Measurements from ENCODE around the gene PKD1. TPM values are rescaled to one million over a fixed set of nuclear protein-coding genes. Genes with fewer than 3 reads are reported as not detected.

The PKD1 gene
- total RNA-seq, 2 experiments from 2014 or later, result 63.3 to 68.9 TPM

GRCh38 chr16:2072926-2073325 lies 62.8 kb downstream of the PKD1 start:
- Mint-ChIP-seq H3K36me3 (ENCODE audit: low read depth) (peaks cover 13% of the 10 kb centered on the region), H3K4me3 (no peak overlapping the region), H3K27ac (no peak overlapping the region), H3K9me3 (no peaks in the 10 kb centered on the region), H3K4me1 (ENCODE audit: low read depth) (no peaks in the 10 kb centered on the region), H3K27me3 (ENCODE audit: low read depth) (no peaks in the 10 kb centered on the region)
- intact Hi-C loops (cut with micrococcal nuclease), result no loop called here
- CTCF ChIA-PET, result no interaction called here
- no peak for DNase-seq

DNA sequence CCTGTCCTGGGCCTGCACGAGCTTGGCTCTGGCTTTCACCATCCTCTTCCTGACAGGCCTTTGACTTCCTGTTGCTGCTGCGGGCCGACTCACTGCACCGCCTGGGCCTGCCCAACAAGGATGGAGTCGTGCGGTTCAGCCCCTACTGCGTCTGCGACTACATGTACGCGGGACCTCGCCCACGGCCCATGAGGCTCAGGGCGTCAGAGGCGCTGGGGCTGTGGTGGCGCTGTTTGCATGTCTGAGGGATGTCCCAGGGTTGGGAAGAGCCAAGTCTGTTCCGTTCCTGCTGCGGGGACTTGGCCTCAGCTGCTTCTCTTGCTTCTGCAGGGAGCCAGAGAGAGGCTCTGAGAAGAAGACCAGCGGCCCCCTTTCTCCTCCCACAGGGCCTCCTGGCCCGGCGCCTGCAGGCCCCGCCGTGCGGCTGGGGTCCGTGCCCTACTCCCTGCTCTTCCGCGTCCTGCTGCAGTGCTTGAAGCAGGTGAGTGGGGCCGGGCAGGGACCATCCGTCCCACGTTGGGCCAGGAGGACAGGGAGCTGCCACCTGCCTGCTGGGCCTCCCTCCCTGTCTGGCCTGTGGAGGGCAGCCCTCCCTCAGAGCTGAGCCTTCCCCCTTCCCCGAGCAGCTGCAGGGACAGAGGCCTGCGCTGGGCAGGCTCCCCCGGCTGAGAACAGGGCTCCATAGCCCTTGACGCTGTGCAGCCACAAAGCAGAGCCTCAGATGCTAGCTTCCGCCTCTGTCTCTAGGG lies 64.1 kb downstream of the PKD1 start:
- no peak for DNase-seq
- Mint-ChIP-seq H3K4me3 (no peak overlapping the region), H3K27ac (no peak overlapping the region), H3K9me3 (no peaks in the 10 kb centered on the region), H3K36me3 (ENCODE audit: low read depth) (peaks cover 13% of the 10 kb centered on the region), H3K4me1 (ENCODE audit: low read depth) (no peaks in the 10 kb centered on the region), H3K27me3 (ENCODE audit: low read depth) (no peaks in the 10 kb centered on the region)
- CTCF ChIA-PET, result interaction anchor here (0.8 kb wide), 1 partner anchor 11 kb away, joined by 4 read pairs; no protein-coding TSS in a partner anchor
- intact Hi-C loops (cut with micrococcal nuclease), result no loop called here

- peaks cover 18% of the 10 kb centered on the region for H3K36me3 Mint-ChIP-seq (ENCODE audit: low read depth)
- CTCF ChIA-PET, result interaction anchor here (0.7 to 0.8 kb wide), 2 partner anchors 10 to 66 kb away, joined by 3 to 4 read pairs; no protein-coding TSS in a partner anchor
- no peak overlapping the region for H3K4me3 Mint-ChIP-seq
Observed at GRCh38 chr16:2070576-2071453, 64.9 kb downstream of the PKD1 start.

GRCh38 chr16:2066139-2066538 lies 69.6 kb downstream of the PKD1 start:
- Mint-ChIP-seq H3K27me3 (ENCODE audit: low read depth) (no peaks in the 10 kb centered on the region), H3K36me3 (ENCODE audit: low read depth) (peaks cover 21% of the 10 kb centered on the region), H3K27ac (no peak overlapping the region), H3K4me1 (ENCODE audit: low read depth) (peaks cover 1% of the 10 kb centered on the region), H3K9me3 (no peaks in the 10 kb centered on the region), H3K4me3 (no peak overlapping the region)
- intact Hi-C loops (cut with micrococcal nuclease), result no loop called here
- no peak for DNase-seq
- CTCF ChIA-PET, result interaction anchor here (1.4 kb wide), 1 partner anchor 43 kb away, joined by 3 read pairs; no protein-coding TSS in a partner anchor

More at GRCh38 chr16:2070576-2071453, 64.9 kb downstream of the PKD1 start:
- Mint-ChIP-seq H3K27me3 (ENCODE audit: low read depth) (no peaks in the 10 kb centered on the region), H3K9me3 (no peaks in the 10 kb centered on the region), H3K27ac (no peak overlapping the region), H3K4me1 (ENCODE audit: low read depth) (peaks cover 1% of the 10 kb centered on the region)
- DNase-seq, result no peak
- intact Hi-C loops (cut with micrococcal nuclease), result no loop called here

DNA sequence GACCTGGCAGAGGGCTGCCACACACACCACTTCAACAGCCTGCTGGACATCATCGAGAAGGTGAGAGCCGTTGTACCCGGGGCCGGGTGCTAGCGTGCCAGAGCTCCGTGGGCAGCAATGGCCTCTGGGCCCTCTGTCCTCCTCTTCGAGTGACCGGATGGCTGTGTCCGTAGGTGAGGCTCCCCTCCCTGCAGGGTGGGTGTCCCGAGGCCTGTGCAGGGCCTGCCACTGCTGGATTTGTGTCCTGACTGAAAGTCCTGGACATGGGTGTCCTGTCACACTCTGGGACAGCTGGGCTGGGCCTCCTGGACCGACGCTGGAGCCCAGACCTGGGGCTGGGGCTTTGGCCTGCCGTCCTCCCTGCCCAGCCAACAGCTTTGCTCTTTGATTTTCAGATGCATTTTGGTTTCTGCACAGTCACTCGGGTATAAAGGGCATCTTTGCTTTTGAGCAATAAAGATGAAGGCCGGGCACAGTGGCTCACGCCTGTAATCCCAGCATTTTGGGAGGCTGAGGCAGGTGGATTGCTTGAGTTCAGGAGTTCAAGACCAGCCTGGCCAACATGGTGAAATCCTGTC lies 71.2 kb downstream of the PKD1 start:
- Mint-ChIP-seq H3K4me1 (ENCODE audit: low read depth) (peaks cover 1% of the 10 kb centered on the region), H3K27ac (no peak overlapping the region), H3K4me3 (no peak overlapping the region), H3K9me3 (no peaks in the 10 kb centered on the region), H3K36me3 (ENCODE audit: low read depth) (peaks cover 18% of the 10 kb centered on the region), H3K27me3 (ENCODE audit: low read depth) (no peaks in the 10 kb centered on the region)
- no peak for DNase-seq
- CTCF ChIA-PET, result no interaction called here
- intact Hi-C loops (cut with micrococcal nuclease), result no loop called here

DNA sequence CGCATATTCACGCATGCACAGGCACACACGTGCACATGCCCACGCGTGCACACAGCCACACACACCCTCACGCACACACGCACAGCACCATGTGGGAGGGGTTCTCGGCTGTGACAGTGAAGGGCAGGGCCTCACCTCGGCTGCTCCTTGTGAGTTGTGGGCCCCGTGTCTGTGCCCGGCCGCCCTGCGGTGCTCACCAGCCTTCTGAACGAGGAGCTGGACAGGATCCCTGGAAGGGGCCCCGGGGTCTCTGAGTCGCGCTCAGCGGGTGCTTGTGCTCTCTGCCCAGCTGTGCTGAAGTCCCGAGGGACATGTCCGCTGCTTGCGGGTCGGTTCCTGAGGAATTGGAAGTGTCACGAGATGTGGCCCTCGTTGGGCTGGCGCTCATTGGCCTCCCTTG lies 71.8 kb downstream of the PKD1 start:
- H3K4me1 Mint-ChIP-seq (ENCODE audit: low read depth), result peaks cover 1% of the 10 kb centered on the region
- H3K36me3 Mint-ChIP-seq (ENCODE audit: low read depth), result peaks cover 17% of the 10 kb centered on the region
- no peaks in the 10 kb centered on the region for H3K27me3 Mint-ChIP-seq (ENCODE audit: low read depth)
- no peak overlapping the region for H3K4me3 Mint-ChIP-seq
- no peaks in the 10 kb centered on the region for H3K9me3 Mint-ChIP-seq
- DNase-seq, result no peak
- CTCF ChIA-PET, result no interaction called here
- H3K27ac Mint-ChIP-seq, result no peak overlapping the region
- intact Hi-C loops (cut with micrococcal nuclease), result no loop called here

DNA sequence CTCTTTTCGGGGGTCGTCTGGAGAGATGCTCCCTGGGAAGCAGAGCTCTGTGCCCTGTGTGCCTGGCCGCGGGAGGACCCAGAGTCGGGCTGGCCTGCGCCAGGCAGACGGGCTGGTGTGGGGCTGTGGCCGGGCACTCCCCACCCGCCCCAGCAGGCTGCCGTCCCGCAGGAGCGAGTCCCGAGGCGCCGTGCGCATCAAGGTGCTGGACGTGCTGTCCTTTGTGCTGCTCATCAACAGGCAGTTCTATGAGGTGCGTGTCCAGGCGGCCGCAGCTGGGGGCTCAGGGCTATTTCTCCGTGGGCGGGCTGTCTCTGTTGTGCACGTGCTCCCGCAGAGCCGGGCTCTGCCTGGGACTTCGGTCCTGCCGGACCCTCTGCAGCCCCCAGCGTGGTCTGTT lies 72.9 kb downstream of the PKD1 start:
- peaks cover 14% of the 10 kb centered on the region for H3K36me3 Mint-ChIP-seq (ENCODE audit: low read depth)
- CTCF ChIA-PET, result no interaction called here
- peaks cover 1% of the 10 kb centered on the region for H3K4me1 Mint-ChIP-seq (ENCODE audit: low read depth)
- H3K4me3 Mint-ChIP-seq, result no peak overlapping the region
- DNase-seq, result no peak
- intact Hi-C loops (cut with micrococcal nuclease), result no loop called here
- no peaks in the 10 kb centered on the region for H3K9me3 Mint-ChIP-seq
- no peak overlapping the region for H3K27ac Mint-ChIP-seq
- H3K27me3 Mint-ChIP-seq (ENCODE audit: low read depth), result no peaks in the 10 kb centered on the region

DNA sequence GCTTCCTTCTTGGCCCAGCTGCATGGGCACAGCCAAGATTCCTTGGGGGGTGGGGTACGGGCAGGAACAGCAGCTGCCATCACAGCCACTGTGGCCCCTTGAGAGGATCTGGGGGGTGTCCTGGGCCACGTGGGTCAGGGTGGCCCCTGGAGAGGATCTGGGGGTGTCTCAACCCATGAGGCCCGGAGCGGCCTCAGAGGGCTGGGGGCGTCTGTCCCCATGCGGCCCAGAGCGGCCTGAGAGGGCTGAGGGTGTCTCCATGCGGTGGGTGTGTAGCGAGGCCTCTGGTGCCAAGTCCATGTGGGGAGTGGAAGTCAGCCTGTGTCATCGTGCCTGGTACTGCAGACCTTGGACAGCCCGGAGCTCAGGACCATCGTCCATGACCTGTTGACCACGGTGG lies 74.2 kb downstream of the PKD1 start:
- peaks cover 14% of the 10 kb centered on the region for H3K36me3 Mint-ChIP-seq (ENCODE audit: low read depth)
- H3K4me1 Mint-ChIP-seq (ENCODE audit: low read depth), result peaks cover 1% of the 10 kb centered on the region
- H3K27ac Mint-ChIP-seq, result no peak overlapping the region
- no peak for DNase-seq
- H3K9me3 Mint-ChIP-seq, result no peaks in the 10 kb centered on the region
- H3K4me3 Mint-ChIP-seq, result no peak overlapping the region
- intact Hi-C loops (cut with micrococcal nuclease), result no loop called here
- no peaks in the 10 kb centered on the region for H3K27me3 Mint-ChIP-seq (ENCODE audit: low read depth)
- CTCF ChIA-PET, result no interaction called here

- Mint-ChIP-seq H3K27ac (no peak overlapping the region), H3K4me1 (ENCODE audit: low read depth) (peaks cover under 1% of the 10 kb centered on the region), H3K9me3 (no peaks in the 10 kb centered on the region), H3K4me3 (no peak overlapping the region), H3K36me3 (ENCODE audit: low read depth) (peaks cover 11% of the 10 kb centered on the region), H3K27me3 (ENCODE audit: low read depth) (no peaks in the 10 kb centered on the region)
- CTCF ChIA-PET, result interaction anchor here (1.1 kb wide), 1 partner anchor 10 kb away, joined by 4 read pairs; no protein-coding TSS in a partner anchor
- DNase-seq, result no peak
- intact Hi-C loops (cut with micrococcal nuclease), result no loop called here
Observed at GRCh38 chr16:2061023-2061422, 74.7 kb downstream of the PKD1 start.

- H3K27ac Mint-ChIP-seq, result no peak overlapping the region
- H3K4me3 Mint-ChIP-seq, result no peak overlapping the region
- intact Hi-C loops (cut with micrococcal nuclease), result no loop called here
- H3K27me3 Mint-ChIP-seq (ENCODE audit: low read depth), result no peaks in the 10 kb centered on the region
- peaks cover 9% of the 10 kb centered on the region for H3K36me3 Mint-ChIP-seq (ENCODE audit: low read depth)
- H3K4me1 Mint-ChIP-seq (ENCODE audit: low read depth), result no peaks in the 10 kb centered on the region
- CTCF ChIA-PET, result interaction anchor here (1.1 kb wide), 1 partner anchor 11 kb away, joined by 4 read pairs; no protein-coding TSS in a partner anchor
- no peaks in the 10 kb centered on the region for H3K9me3 Mint-ChIP-seq
- no peak for DNase-seq
Observed at GRCh38 chr16:2060346-2060745, 75.4 kb downstream of the PKD1 start.

- Mint-ChIP-seq H3K9me3 (no peaks in the 10 kb centered on the region), H3K4me3 (no peak overlapping the region), H3K4me1 (ENCODE audit: low read depth) (no peaks in the 10 kb centered on the region), H3K27me3 (ENCODE audit: low read depth) (no peaks in the 10 kb centered on the region), H3K36me3 (ENCODE audit: low read depth) (peaks cover 10% of the 10 kb centered on the region), H3K27ac (no peak overlapping the region)
- no peak for DNase-seq
- CTCF ChIA-PET, result no interaction called here
- intact Hi-C loops (cut with micrococcal nuclease), result no loop called here
Observed at GRCh38 chr16:2058872-2059271, 76.8 kb downstream of the PKD1 start.

GRCh38 chr16:2058420-2058819 lies 77.3 kb downstream of the PKD1 start:
- Mint-ChIP-seq H3K9me3 (no peaks in the 10 kb centered on the region), H3K4me1 (ENCODE audit: low read depth) (no peaks in the 10 kb centered on the region), H3K4me3 (no peak overlapping the region), H3K27me3 (ENCODE audit: low read depth) (no peaks in the 10 kb centered on the region), H3K27ac (no peak overlapping the region), H3K36me3 (ENCODE audit: low read depth) (peaks cover 7% of the 10 kb centered on the region)
- intact Hi-C loops (cut with micrococcal nuclease), result no loop called here
- CTCF ChIA-PET, result no interaction called here
- no peak for DNase-seq
